ENCODE results near the gene PDZRN3. TPM values are rescaled to one million over a fixed set of nuclear protein-coding genes. Genes with fewer than 3 reads are reported as not detected.

PDZRN3 gene
- total and polyA plus RNA-seq, 3 donors from 2014 or later = 15.8 to 30.8 (median 23.1) TPM

- no peaks in the 10 kb centered on the region for H3K27me3 ChIP-seq
- 76 to 83% methylated on average over 4 of the region's 4 CpGs for WGBS, 2 donors
- no peaks in the 10 kb centered on the region for H3K4me1 ChIP-seq
- H3K36me3 ChIP-seq (ENCODE audit: low read depth, missing control alignments) = no peaks in the 10 kb centered on the region
- no peak overlapping the region for H3K4me3 ChIP-seq
- intact Hi-C loops (cut with DNase I; ENCODE audit: low total_unique reads) = no loop called here
- no peak for DNase-seq
- H3K27ac ChIP-seq = no peak overlapping the region
- TF ChIP-seq CTCF (IDR thresholded peaks at IDR 0.05) (no peak), POLR2A (IDR thresholded peaks at IDR 0.05) (no peak)
- no peaks in the 10 kb centered on the region for H3K9me3 ChIP-seq
Observed at GRCh38 chr3:73461547-73461946, 163.2 kb downstream of the PDZRN3 start.

GRCh38 chr3:73459711-73460110, 165.0 kb downstream of the PDZRN3 start:
- Histone ChIP-seq H3K9me3 (no peaks in the 10 kb centered on the region), H3K36me3 (ENCODE audit: low read depth, missing control alignments) (no peaks in the 10 kb centered on the region), H3K27me3 (no peaks in the 10 kb centered on the region), H3K27ac (no peak overlapping the region), H3K4me3 (no peak overlapping the region), H3K4me1 (no peaks in the 10 kb centered on the region)
- no peak for TF ChIP-seq CTCF (IDR thresholded peaks at IDR 0.05)
- no peak for TF ChIP-seq POLR2A (IDR thresholded peaks at IDR 0.05)
- WGBS, 2 donors = 89 to 94% methylated on average over 2 of the region's 2 CpGs
- intact Hi-C loops (cut with DNase I; ENCODE audit: low total_unique reads) = no loop called here
- DNase-seq = no peak

- H3K4me1 ChIP-seq = no peaks in the 10 kb centered on the region
- TF ChIP-seq CTCF (IDR thresholded peaks at IDR 0.05) (no peak), POLR2A (IDR thresholded peaks at IDR 0.05) (no peak)
- WGBS, 2 donors = 64 to 66% methylated on average over 4 of the region's 4 CpGs
- no peak for DNase-seq
- H3K27me3 ChIP-seq = no peaks in the 10 kb centered on the region
- intact Hi-C loops (cut with DNase I; ENCODE audit: low total_unique reads) = no loop called here
- no peak overlapping the region for H3K4me3 ChIP-seq
- no peaks in the 10 kb centered on the region for H3K36me3 ChIP-seq (ENCODE audit: low read depth, missing control alignments)
- no peak overlapping the region for H3K27ac ChIP-seq
- H3K9me3 ChIP-seq = no peaks in the 10 kb centered on the region
Observed at GRCh38 chr3:73453666-73454065, 171.1 kb downstream of the PDZRN3 start.

GRCh38 chr3:73452729-73453128, 172.0 kb downstream of the PDZRN3 start:
- Histone ChIP-seq H3K27me3 (no peaks in the 10 kb centered on the region), H3K4me3 (no peak overlapping the region), H3K27ac (no peak overlapping the region), H3K36me3 (ENCODE audit: low read depth, missing control alignments) (no peaks in the 10 kb centered on the region), H3K4me1 (no peaks in the 10 kb centered on the region), H3K9me3 (no peaks in the 10 kb centered on the region)
- 83 to 85% methylated on average over 3 of the region's 3 CpGs for WGBS, 2 donors
- DNase-seq = no peak
- intact Hi-C loops (cut with DNase I; ENCODE audit: low total_unique reads) = no loop called here
- TF ChIP-seq CTCF (IDR thresholded peaks at IDR 0.05) (no peak), POLR2A (IDR thresholded peaks at IDR 0.05) (no peak)

GRCh38 chr3:73451301-73451944, 173.3 kb downstream of the PDZRN3 start:
- Histone ChIP-seq H3K4me3 (no peak overlapping the region), H3K9me3 (no peaks in the 10 kb centered on the region), H3K27ac (no peak overlapping the region), H3K4me1 (no peaks in the 10 kb centered on the region), H3K27me3 (no peaks in the 10 kb centered on the region), H3K36me3 (ENCODE audit: low read depth, missing control alignments) (no peaks in the 10 kb centered on the region)
- TF ChIP-seq CTCF (IDR thresholded peaks at IDR 0.05) (no peak), POLR2A (IDR thresholded peaks at IDR 0.05) (no peak)
- no peak for DNase-seq
- intact Hi-C loops (cut with DNase I; ENCODE audit: low total_unique reads) = no loop called here
- WGBS, 2 donors = 85 to 88% methylated on average over 3 of the region's 3 CpGs
